NCI-H2081 treated with DMSO at 0.1 percent for 48 hours (cell line): Measurements from ENCODE around the gene ANKS1A.

Experiments used
- DNase-seq: peaks from one replicate; lab custom pipeline; 2025; lab: John Stamatoyannopoulos, UW

ANKS1A gene

DNA sequence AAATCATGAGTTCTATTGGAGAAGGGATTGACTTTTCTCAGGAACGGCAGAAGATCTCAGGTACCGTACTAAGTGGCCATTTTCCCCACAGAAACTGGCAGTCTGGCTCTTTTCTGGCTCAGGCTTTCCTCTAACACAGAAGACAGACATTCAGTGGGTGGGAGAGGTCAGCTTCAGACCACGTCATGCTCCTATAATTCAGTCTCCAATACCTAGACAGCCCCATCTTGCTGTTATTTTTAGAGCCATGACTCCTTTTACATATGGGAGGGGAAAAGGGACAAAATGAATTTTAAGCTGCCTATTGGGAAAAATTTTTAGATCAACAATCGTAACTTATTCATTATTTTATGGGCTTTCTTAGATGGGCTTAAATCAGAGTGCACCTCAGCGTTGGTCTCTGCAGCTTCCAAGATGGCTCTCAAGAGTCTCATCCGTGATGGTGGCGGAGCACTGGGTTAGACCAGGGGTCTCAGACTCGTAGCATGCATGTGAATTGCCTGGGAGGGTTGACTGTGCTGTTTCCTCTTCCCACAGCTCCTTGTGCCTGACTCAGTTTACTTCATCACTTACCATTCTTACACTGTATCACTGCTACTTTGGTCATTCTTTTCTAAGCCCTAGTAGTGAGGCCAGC lies 165.2 kb downstream of the ANKS1A start:
- DNase-seq, result no peak

DNA sequence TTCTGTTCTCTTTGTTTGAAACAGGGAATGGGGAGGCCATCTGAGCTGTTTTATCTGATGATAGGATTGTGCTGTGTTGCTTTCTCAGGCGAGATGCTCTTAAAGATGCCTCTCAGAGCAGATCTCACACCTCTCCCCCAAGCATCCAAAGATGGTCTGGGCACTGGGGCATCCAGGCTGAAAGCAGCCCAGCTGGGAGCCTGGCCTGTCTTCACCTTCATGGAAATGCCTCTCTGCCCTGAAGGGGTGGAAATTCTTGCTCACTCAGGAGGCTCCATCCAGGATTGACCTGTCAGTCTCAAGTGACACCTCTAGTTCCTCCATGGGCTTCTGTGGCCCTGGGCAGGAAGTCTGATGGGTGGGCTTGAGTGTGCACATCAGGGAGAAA lies 165.7 kb downstream of the ANKS1A start:
- DNase-seq, result no peak

DNA sequence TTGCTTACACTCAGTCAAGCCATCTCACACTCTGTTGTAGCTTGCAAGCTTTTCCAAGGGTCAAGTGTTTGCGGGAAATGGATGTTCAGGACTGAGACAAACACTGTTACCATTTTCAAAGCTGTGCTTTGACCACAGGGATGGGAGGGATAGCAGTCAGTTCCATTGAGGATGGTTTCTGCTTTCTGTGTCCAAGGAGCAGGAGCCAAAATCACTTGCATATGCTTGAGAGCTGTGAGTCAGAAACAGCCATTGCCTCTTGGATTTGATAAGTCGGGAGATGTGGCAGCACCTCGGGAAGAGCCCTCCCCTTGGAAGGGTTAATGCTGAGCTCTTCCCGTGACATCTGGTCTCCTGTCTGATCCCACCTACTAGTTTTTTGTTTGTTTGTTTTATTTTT lies 166.8 kb downstream of the ANKS1A start:
- DNase-seq, result no peak

DNA sequence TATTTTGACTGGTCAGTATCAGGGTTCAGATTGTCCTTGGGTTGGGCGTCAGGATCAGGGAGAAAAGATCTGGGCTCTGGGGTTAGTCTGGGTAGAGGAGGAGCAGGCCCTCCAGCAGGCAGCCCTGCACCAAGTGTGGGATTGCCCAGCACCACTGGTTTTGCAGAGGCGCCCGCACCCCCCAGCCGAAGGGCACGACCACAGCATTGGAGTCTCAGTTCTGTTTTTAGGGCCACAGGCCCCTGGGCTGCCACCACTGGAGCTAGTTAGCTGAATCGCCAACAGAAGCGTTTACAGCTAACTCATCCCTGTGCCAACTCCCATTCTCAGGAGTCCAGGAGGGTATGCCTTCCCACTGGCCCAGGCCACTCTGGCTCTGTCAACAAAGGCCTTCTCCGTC lies 167.9 kb downstream of the ANKS1A start:
- no peak for DNase-seq

DNA sequence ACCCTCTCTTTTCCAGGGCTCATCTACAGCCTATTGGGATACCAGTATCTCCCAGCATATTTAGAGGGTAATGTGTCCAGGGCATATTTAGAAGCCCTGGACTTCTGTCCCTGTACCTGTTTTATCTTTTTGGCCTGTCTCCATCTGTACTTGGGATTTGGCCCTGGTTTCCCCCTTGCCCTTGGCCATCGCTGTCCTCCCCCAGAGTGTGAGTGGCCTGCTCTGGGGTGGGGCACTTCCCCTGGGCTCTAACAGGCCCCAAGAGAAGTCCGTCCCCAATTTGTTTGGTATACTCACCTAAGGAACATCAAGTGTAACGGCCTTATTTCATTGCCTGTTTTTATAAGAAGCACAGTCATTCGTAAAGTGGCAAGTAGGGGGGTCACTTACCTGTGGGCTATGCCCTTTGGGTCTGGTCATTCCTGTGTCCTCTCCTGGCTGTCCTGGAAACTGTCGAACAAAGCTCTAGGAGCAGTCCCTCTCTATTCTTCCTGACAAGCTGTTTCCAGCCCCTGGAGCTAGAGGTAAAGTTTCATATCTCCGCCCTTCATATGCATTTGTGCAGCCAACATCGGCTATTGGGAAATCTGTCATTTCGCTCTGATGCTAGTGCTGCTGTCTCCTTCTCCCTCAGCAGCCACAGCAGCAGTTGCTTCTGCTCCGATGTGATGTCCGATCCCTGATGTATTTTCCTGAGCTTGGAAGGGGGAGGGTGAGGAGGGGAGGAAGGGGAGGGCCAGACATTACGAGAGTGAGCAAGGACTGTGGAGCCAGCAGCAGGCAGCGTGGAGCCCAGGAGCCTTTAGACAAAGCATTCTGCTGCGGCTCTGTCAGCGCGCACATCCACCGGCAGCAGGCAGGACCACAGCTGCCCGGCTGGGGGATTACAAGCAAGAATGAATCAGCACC lies 168.6 kb downstream of the ANKS1A start:
- no peak for DNase-seq

DNA sequence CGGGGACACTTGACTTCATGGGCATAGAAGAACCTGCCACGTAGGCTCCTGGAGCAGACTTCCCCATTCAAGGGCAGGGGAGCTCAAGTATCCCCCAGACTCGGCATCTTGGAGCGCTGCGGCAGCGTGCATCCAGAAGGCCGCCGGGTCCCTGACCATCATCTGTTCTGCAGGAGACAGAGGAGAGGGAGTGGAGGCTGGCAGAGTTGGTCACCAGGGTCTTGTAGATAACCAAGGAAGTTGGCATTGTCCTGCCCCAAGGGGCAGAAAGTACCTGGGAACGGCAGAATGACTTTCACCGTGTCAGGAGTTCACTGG lies 169.3 kb downstream of the ANKS1A start:
- DNase-seq, result no peak

DNA sequence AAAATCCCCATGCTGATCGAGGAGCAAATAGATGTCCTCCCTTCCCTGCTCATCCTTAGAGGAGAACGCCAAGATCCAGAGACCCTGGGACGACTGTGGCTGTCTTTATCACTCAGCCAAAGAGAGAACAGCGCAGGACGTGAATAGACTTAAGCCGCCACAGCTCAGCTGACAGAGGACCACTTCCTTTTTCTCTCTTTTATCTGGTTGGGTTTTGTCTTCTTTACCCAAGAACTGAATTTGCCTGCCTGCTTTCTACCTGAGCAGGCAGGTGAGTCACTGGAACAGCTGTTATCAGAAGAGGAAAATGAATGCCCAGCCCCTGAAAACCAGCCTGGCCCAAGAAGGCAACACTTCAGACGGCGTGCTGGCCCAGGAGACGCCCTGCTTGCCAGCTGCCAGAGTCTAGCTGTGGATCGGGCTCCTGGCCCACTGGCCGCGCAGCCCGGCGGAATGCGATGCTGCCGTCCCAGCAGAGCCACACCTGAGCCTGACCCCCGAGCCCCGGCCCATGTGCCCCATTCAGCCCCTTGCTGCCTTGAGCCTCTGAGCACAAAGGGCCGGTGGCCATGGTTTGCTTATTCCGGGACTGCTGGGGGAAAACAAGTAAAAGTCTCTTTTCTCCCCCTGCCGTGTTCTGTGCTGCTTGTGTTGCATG lies 169.9 kb downstream of the ANKS1A start:
- no peak for DNase-seq

DNA sequence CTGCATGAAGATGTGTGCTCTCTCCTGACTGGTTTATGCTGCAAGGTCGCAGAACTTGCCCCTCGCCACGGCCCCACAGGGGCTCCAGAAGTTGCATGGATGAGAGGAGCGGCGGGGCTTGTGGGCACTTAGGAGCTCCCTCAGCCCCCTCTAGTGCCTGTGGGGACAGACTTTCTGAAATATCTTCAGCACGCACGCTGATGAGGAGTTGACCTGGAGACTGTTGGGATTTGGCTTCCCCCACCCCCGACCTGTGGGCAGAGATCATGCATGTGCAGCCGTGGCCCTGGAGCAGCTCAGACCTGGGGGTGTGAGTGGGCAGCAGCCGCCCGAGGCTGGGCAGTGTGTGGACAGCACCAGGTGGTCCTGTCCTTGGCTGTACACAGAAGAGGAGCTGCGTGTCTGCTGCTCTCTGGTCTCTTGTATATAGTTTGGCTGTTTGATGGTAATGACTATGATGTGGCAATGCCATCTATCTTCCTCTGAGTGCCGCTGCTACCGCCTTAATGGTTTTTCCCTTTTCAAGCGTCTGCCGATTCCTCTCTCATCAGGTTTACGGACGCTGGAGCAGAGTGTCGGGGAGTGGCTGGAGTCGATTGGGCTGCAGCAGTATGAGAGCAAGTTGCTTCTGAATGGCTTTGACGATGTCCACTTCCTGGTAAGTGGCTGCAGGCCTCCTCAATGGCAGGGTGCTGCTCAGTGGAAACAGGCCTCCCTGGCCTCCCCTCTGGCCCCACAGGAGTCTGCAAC lies 170.7 kb downstream of the ANKS1A start:
- no peak for DNase-seq

DNA sequence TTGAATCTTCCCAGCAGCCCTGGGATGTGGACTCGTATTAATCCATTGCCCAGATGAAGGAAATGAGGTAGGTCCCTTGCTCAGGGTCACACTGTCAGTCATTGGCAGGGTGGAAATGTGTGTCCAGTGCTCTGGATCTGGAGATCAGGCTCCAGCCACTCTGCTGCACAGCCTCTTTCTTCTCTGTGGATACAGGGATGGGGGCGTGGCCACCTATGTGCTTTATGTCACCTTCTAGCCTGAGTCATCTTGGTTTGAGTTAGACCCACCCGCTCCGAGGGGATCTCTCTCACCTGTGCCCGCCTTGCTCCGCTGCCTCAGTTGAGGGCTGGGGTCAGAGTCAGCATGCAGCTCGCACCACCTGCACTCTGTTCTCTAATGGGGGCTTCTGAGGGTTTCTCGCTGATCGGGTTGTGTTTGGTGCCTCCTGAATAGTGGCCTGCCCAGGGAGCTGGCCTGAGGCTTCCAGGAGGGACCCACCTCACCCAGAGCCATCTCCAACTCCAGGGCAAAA lies 172.1 kb downstream of the ANKS1A start:
- no peak for DNase-seq

DNA sequence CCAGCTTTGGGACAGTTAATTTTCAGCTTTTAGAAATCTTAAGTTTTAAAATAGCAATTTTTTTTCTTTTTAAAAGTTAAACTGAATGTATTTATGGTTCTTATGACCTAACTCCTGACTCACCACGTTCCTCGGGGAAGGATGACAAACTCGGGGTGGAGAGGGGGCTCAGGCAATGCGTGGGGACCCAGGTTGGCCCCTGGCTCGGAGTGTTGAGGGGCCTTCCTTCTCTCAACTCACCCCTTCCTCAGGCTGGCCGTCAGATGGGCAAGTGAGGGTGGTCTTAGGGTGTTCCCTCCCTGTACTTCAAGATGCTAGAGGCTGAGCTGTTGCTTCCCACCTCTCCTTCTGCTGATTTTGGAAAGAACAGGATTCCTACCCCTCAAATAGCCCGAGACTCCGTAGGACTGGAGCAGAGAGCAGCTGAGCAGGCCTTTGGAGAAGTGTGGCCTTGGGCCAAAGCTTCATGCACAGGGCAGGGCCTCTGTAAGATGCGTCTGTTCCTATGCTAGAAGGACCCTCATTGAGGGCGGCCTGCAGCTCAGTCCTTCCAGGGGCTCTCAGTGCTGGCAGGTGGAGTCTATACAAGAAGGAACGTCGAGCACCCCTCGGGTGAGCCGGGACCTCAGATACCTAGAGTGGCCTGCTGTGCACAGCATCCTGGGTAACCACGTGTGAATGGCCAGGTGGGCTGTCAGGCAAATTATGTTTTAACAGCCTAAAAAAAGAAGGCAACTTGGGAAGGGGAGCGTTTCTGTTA lies 172.8 kb downstream of the ANKS1A start:
- no peak for DNase-seq

DNA sequence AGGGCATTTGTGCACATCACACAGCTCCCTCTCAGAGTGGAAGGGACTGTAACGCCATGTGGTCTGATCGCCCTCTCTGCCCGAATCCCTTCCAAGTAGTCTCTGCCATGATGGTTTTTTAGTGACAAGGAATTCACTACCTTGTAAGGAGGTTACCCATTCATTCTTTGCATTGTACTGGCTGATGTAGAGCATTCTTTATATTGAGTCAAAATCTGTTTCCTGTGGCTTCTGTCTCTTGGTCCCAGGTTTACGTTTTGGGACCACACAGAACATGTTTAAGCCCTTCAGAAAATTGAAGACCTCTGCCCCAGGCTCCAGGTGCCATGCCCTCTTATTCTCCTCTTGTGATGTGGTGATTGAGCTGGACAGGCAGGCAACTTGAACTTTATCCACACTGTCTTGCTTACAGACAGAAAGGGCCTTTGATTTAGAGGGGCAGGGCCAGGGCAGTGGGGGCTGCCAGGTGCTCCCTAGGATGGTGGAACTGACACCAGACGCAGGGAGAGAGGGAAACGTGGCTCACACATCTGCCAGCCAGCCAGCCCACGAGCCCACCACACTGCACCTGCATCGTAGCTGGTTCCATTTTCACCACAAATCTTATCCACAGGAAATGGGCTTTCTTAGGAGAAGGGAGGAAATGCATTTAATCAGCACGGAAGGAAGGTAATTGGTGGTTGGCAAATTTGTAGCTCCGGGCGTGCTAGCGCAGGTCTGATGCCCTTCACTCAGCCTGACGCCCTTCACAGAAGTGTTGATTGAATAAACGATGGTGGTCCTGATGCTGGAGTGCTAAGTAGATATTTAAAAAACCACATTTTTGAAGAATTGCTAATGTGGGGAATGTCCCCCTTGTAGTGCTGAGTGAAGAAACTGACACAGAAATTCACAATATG lies 173.9 kb downstream of the ANKS1A start:
- no peak for DNase-seq

DNA sequence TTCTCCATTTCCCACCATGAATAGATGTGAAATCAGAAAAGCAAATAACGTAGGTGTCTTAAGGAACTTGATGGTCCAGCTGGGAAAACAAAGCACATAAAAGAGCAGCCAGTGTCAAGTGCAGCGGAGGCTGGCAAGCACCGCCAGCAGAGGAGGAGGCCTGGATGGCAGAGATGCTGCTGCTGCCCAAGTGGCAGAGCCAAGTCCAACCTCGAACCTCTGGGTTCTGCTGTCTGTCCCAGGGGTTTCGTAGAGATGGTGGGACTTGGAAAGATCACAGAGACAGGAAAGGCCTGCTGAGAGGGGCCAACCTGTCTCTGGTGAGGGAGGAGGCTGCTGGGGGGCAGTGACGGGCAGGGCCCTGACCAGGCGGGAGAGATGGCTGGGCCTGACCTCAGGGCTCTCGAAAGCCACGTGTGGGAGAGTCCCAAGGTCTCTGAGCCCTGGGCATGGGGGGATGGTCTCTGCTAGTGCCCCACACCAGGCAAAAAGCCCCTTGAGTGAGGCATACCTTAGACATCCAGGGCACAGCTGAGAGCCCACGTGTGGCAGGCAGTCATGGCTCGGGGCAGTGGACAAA lies 174.7 kb downstream of the ANKS1A start:
- DNase-seq, result no peak

DNA sequence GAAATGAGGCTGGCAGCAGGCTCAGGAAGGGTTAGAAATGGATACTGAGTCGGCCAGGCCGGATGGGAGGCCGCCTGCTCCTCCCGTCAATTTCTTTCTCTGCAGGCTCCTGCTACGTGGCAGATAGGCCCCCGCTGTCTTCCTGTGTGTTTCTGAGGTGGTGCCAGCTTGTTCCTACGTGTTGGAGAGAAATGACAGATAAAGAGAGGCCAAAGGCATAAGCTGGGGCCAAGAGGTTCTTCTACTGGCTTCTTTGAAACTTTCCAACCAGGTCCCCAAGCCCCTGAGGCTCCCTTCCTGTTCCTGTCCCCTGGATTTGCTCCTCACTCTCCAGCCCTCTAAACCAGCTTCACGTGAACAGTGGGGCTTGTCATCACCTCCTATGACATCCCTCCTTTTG lies 175.2 kb downstream of the ANKS1A start:
- no peak for DNase-seq

DNA sequence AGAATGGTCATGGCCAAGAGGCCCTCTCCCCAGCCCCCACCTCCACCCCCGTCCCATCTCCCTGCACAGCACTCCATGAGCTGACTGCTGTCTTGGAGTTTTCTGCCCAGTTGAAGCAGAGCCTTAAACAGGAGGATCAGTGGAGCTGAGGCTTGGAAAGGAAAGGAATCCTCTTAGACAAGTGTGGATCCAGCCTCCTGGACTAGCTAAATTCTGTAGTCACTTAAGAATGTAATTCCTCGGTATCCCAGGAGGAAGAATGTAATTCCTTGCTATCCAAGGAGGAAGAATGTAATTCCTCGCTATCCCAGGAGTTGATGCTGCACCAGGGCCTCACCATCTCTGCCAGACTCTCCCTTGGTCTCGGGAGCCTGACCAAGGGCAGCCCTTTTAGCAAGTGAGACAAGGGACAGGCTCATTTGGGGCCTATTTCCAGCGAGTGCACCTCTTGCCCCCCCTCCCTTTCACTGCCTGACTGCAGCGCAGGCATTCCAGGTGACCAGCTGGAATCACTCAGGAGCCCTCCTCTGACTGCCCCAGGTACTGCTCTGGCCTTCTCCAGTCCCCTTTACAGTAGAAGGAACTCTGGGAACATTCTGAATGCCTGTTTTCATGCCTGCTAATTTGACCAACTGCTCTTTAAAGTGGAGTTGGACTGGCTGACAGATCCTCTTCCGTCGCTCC lies 175.8 kb downstream of the ANKS1A start:
- DNase-seq, result no peak

DNA sequence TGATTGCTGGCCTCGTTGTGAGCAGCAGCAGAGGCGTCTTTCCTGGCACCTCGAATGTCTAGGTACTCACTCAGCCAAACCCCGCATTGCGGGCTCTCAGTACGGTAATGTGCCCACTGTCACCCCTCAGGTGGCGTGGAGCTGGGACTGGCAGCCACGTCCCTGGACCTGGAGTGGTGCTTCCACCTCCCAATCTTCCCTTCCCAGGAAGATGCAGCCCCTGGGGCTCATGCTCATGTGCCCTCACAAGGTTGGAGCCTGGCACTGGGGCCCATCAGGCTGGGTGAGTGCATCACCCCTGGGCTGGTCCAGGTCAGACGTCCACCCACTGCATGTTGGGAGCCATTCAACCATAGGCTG lies 176.4 kb downstream of the ANKS1A start:
- no peak for DNase-seq

DNA sequence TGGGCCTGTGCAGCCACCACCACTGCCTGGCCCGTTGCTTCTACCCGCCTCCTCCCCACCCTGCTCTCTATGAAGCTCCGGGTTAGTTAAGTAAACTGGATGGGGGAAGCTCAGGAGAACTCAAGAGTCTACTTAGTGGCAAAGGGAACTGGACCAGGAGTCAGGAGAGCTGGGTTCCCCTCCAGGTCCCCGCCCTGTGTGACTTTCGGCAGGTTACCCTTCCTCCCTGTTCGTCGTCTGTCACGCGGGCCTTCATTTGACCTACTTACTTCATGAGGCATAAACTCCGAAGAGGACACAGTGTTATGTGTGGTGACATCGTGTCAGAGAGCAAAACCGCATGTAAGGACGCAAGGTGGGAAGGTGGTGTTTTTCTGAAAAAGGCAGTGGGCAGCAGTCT lies 176.8 kb downstream of the ANKS1A start:
- no peak for DNase-seq

DNA sequence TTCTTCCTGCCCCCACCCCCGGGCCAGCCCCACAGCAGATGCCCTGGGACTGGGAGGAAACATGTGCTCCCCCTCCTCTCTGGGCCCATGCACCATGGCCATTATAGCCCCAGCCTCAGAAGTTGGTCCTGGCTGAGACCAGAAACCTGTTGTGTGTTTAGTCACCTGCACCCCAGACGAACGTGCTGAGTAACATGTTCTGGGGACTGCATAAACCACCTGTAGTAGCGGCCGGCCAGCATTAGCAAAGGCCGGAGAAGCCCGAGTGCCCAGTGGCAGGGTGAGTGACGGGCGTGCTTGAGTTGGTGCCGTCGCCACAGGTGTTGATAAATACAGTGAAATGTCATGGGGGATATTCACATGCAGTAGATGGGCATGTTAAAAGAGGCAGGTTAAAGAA lies 178.2 kb downstream of the ANKS1A start:
- no peak for DNase-seq

DNA sequence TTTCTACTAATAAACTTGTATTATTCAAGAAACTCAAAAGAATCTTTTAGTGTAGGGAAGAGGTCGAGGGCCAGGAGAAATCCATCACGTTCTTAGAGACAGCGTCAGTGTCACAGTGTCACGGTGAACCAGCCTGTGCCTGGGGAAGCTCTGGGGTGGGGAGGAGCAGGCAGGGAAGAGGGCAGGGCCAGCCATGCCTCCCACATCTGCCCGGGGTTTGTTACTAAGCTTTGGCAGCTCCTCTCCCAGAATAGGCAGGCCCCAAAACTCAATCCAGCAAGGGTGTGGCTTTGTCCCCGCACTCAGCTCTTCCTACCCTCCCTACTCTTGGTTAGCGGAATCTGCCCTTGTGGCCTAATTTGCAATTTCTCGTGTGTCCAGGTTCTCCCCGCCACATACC lies 179.2 kb downstream of the ANKS1A start:
- DNase-seq, result no peak

DNA sequence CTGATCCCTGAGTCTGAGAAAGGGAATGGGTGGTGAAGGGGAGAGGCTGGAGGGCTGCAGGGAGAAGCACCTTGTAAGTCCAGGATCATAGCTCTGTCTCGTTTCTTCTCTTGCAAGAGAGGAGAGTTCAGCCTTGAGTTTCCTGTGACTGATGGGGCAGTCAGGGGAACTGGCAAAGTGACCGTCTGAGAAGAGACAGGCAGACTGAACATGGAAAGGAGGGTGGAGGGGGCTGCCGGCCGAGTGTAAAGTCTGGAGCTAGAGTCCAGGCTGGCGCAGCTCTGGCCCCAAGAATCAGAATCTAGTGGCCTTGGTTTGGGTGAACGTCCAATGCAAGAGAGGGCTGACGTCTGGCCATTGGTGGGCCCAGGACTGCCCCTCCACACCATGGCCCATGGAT lies 179.6 kb downstream of the ANKS1A start:
- DNase-seq, result no peak

DNA sequence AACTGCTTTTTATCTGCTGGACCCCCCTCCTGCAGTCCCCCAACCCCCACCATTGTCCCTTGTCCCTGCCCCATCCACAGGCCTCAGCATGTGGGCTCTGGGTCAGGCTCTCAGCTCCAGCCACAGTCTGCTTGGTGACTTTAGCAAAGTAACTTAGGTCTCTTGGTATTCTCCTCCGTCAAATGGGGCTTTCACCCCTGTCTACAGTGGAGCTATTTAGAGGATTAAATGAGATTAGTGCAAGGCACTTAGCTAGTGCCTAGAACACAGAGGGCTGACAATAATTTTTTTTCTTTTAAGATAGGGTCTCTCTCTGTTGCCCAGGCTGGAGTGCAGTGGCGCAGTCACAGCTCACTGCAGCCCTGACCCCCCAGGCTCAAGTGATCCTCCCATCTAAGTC lies 180.2 kb downstream of the ANKS1A start:
- no peak for DNase-seq
